GM15510 (cell line): ENCODE data around the gene LPP.

ENCODE experiments used
- POLR2A ChIP-seq: IDR thresholded peaks from 3 replicates; pipeline ENCODE4 v1.6.1; 2011; ENCODE audit warnings: borderline replicate concordance; ENCODE audit not compliant: insufficient read length; ENCODE audit errors: extremely low read depth

Gene LPP

DNA sequence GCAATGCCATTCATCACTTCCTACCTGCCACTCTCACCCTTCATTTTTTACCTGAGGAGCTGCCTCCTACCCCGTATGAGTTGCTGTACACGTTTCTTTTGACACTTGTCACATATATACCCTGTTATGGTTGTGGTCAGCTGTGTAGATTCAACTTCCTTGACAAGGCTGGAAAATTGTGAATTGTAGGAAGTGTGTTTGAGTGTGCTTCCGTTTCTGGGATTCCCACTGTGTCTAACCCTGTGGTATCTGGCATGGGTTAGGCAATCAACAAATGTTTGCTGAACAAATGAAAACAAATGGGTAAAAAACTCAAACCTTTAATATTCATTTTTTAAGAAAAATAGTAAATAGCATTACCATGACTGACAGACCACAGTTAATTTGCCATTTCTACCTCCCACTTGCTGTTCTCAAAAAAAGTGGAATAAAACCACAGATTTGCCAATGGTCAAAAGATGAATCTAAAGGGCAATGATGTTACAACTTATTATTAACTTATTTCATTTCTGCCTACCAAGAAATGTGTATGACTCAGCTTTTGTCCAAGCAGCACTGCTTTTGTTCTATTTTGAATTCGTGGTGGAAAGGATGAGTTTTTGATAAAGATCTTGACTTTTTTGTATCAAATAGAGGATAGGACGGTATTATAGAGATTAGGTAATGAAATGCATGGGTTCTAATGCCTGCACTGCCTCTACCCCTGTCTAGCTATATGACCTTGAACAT lies 404.6 kb downstream of the LPP start:
- TF ChIP-seq POLR2A = no peak

DNA sequence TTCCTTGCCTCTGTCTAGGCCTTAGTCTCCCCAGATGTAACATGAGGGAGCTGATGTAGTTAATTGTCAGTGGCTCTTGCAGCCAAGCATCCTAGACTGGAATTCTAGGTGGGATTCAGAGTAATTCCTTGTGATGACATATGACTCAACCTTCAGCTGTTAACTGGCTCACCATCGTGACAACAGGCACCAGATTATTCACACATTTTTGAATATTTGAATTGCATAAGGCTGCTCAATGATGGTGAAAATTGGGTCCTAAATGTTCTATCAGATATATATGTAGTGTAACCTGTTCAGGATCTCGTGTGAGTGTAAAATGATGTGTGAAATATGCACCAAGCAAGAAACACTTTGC lies 405.1 kb downstream of the LPP start:
- TF ChIP-seq POLR2A = no peak

DNA sequence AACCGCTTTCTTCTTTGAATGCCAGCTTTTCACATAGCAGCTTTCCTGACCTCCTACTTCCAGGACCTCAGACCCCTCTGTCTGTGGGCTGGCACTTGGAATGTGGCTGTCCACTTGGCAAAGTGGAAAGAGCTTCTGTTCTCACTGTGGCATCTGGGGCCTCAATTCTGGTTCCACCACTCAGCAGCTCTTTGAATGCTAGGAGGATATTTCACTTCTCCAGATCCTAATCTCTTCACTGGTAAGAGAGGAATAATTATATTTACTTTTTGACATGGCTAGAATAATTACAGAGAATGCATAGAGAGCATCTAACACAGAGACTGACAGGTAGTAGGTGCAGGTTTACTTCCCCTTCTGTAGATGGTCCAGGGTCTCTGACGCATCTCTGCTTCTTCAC lies 405.9 kb downstream of the LPP start:
- TF ChIP-seq POLR2A = no peak

GRCh38 chr3:188562144-188562543 lies 408.2 kb downstream of the LPP start:
- TF ChIP-seq POLR2A = no peak

DNA sequence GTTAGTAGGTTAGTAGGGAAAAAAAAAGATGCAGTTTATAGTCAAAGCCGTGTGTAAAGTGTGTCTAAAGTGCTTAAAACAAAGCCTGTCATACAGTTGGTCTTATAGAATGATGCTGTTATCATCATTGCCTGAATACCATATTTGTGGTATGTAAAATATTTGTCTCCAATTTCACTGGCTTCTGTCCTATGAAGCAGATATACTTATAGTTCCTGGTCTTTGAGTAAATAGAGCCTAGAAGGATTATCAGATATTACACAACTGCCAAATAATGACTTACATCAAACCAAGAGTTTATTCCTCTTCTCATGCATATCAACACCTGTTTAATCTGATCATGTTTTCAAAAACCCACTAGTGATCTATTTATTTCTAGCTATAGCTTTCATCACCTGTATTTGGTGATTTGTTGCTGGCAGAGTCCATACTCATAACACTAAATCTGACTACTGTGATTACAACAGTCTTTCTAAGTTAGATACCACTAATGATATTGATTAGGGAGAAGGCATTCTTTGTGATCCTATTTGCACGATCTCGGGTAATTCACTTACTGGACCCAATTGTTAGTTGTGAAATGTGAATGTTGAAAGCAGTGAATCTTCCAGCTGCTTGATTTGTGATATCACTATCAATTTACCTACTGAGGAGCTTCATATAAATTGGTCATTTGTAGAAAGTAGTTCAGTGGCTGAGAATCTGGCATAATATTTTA lies 413.7 kb downstream of the LPP start:
- TF ChIP-seq POLR2A = no peak

DNA sequence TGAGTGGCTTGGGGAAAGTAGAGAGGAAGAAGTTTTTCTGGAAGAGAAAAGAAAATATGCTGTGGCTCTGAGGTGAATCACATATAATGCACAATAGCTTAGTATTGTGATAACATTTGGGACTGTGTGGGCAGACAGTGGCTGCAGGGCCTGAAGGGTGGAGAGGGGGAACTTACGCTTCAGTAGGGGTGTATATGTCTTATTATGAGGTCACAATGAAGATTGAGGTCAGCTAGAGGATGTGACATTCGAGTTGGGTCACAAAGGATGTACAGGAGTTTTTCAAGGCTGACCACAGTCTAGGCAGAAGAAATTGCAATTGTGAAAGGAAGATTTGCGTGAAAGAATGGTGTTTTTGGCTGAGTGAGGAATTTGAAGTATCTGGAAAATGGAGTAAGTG lies 414.8 kb downstream of the LPP start:
- no peak for TF ChIP-seq POLR2A

DNA sequence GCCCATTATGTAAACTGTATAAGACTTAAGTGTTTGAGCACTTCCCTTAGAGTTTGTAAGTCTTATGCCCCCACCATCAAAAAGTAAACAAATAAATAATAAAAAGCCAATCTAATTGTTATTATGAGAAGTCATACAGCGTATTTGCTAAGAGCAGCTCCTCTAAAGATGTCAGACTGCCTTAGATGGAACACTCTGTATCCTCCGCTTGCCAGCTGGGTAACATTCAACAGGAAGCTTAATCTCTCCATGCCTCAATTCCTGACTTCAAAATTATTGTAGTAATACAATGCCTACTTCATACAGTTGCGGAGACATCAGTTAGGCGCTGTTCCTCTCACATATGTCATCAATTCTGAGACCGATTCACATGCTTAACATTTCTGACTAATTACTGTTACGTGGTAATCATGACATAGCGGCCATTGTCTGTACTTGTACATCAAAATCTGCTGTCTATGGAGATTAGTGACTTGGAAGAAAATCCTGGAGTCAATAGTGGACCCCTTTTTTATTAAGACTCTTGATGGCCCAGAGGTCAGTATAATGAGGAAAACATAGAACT lies 417.7 kb downstream of the LPP start:
- no peak for TF ChIP-seq POLR2A

DNA sequence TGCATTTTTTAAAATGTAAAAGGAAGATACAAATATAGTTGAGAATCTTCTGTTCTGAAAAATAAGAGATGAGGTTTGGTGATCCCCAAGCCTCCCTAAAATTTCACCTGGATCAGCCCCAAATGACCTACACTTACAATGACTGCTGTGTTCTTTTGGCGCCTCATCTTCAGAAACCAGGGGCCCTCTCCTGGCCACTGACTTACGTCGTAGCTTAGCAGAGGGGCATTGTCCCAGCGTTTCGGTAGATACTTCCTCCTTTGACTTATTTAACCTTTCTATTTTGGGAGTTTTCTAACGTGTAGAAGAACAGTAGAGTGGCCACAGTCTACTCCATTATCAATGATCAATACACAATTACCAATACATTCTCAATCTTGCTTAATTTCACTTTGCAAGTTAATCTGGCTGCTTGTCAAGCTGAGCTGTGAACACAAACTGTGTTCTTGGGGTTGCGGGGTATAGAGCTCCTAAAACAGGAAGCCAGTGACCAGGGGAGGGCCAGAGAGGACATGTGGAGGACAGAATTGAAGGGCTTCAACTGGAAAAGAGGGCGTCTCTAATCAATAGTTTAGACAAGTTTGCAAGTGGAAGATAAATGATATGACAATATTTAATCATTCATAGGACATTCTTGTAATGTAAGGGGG lies 419.5 kb downstream of the LPP start:
- no peak for TF ChIP-seq POLR2A

- TF ChIP-seq POLR2A = no peak
Measured at GRCh38 chr3:188573956-188574355, 420.0 kb downstream of the LPP start.

DNA sequence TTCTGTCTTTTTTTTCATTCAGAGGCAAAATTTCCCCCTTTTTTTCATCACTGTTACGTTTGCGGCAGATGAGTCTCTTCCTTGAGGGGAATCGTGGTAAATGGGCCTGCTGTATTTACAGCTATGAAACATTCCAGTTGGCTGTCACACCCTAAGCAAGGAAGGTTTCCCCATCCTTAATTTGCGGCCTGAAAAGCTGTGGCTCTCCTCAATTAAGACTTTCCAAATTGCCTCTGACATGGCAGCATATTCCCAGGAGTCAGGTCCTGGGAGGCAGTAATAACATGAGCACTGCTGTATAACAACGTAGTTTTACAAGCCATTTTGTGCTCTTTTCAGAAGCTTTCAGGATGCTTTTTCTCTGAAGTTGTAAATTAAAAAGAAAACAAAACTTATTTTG lies 420.9 kb downstream of the LPP start:
- no peak for TF ChIP-seq POLR2A

DNA sequence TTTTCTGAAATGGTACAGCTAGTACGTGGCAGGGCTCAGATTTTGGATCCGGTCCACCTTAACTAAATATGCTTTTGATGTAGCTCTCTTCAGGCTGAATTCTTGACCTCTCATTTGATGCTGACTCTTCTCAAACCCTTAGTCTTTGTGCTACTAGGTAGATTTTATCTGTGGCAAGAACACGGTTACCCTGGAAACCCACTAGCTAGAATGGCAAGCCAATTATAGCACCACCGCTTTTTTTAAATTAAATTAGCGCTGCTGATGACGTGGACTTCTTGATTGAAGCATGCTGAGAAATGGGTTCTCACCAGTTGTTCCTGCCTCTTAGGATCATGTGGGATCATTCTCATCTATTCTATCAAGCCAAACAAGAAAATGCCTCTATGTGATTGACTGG lies 421.5 kb downstream of the LPP start:
- no peak for TF ChIP-seq POLR2A

- no peak for TF ChIP-seq POLR2A
Measured at GRCh38 chr3:188577539-188577938, 423.6 kb downstream of the LPP start.

DNA sequence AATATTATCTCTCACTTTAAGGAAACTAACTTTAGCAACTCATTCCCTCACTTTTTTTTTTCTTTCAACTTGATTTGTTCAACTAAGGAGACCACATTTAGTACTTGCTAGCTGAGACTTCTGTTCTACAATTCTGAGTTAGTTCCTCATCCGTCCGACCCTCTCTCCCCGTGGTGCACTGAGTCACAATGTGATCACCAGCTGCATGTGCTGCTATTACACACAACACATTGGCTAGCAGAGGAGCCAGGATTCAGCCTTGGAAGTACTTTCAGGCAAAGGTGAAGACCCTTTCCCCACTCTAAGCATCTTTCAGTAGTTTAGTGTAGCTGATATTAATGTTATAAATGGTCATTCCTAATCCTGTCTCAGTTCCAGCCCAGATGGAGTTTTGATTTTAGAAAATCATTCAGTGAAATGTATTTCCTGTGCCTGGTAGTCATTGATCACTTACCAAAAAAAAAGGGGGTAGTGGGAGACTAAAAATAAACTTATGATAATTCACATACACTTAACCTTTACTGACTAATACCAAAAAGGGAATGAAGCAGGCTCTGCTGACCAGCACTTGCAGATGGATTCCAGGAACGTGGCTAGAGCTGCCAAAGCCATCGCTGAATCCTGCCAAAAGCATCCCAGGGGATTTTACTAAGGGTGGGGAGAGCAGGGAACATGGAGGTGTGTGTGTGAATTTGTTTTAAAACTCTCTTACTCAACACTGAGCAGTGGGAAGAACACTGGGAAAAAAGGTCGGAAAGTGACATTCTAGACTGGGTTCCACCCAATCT lies 424.8 kb downstream of the LPP start:
- no peak for TF ChIP-seq POLR2A

DNA sequence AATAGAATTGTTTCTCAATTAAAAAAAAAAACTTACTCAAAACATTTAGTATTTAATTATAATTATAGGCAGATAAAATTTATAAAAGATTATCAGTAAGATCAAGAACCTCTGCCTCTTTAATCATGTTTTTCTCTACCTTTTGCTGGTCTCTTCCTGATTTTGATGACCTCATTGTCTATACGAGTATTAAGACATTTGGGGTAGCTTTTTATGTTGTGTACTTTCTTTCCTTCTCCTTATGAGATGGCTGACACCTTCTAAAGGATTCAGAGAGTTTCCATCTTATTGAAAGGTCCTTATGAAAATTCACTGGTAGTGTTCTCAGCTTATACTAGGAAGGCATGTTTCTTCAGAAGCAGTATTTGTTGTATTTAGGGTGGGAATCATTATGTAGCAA lies 426.3 kb downstream of the LPP start:
- no peak for TF ChIP-seq POLR2A

DNA sequence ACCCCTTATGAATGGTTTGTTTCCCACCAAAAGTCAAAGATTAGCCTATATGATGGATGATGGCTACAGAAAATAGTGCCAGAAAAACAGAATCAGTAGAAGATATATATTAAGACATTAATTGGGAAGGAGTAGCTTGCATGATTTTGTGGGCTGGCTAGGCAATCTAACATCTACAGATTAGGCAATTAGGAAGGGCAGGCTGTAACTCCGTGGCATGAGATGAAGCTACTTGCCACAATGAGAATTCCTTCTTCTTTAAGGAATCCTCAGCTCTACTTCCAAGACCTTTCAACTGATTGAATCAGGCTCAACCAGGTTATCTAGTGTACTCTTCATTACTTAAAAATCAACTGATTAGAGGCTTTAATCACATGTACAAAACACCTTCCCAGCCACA lies 426.7 kb downstream of the LPP start:
- no peak for TF ChIP-seq POLR2A
